Skeletal muscle satellite cell (primary cell): ENCODE data around the gene TPI1.
A peak's percentile ranks its signal among the peaks of the same experiment; 100 is the strongest.
"Not testable (repeated sequence)": the region's sequence is repeated elsewhere in the genome, so short reads cannot be mapped to it uniquely, and the experiment has no call there.

Source experiments
- H3K27me3 ChIP-seq: 2 replicates; pipeline ENCODE4 v1.7.0; 2013; ENCODE audit warnings: low read length; ENCODE audit not compliant: control insufficient read depth, insufficient read depth
- H3K36me3 ChIP-seq: 2 replicates; pipeline ENCODE4 v1.7.0; 2013; ENCODE audit warnings: mild to moderate bottlenecking, control low read depth, low read length; ENCODE audit not compliant: insufficient read depth
- H3K4me1 ChIP-seq: 2 replicates; pipeline ENCODE4 v1.7.0; 2013; ENCODE audit warnings: low read length; ENCODE audit not compliant: control insufficient read depth, insufficient read depth
- H3K4me2 ChIP-seq: 2 replicates; pipeline ENCODE4 v1.7.0; 2013; ENCODE audit warnings: mild to moderate bottlenecking, low read length
- H3K4me3 ChIP-seq: 2 replicates; pipeline ENCODE4 v1.7.0; 2013; ENCODE audit warnings: low read length
- H3K9ac ChIP-seq: 2 replicates; pipeline ENCODE4 v1.7.0; 2013; ENCODE audit warnings: mild to moderate bottlenecking, low read depth, low read length, moderate library complexity
- H3K9me3 ChIP-seq: replicated peaks from 2 replicates; pipeline ENCODE4 v1.7.0; 2013; ENCODE audit warnings: mild to moderate bottlenecking, control low read depth, low read length

The TPI1 gene

GRCh38 chr12:6891646-6892001 is 24.3 kb downstream of the TPI1 start:
- Histone ChIP-seq H3K27me3 (no peaks in the 10 kb centered on the region), H3K4me2 (peak overlapping the region; percentile 98), H3K36me3 (no peaks in the 10 kb centered on the region), H3K9ac (peak overlapping the region; percentile 95), H3K4me3 (peak overlapping the region; percentile 72), H3K9me3 (no peaks in the 10 kb centered on the region), H3K4me1 (peaks cover 13% of the 10 kb centered on the region)

GRCh38 chr12:6892683-6893082 is 25.4 kb downstream of the TPI1 start:
- not testable (repeated sequence) for H3K27me3 ChIP-seq, H3K9me3 ChIP-seq, H3K4me3 ChIP-seq, H3K36me3 ChIP-seq, H3K9ac ChIP-seq, H3K4me2 ChIP-seq
- H3K4me1 ChIP-seq = peaks cover 13% of the 10 kb centered on the region

- H3K9ac ChIP-seq = no peak overlapping the region
- no peak overlapping the region for H3K4me3 ChIP-seq
- H3K4me2 ChIP-seq = no peak overlapping the region
- no peaks in the 10 kb centered on the region for H3K27me3 ChIP-seq
- H3K9me3 ChIP-seq = no peaks in the 10 kb centered on the region
- H3K4me1 ChIP-seq = peaks cover 13% of the 10 kb centered on the region
- H3K36me3 ChIP-seq = no peaks in the 10 kb centered on the region
These were observed 27.0 kb downstream of the TPI1 start for GRCh38 chr12:6894321-6894720.

GRCh38 chr12:6896846-6897435 is 29.6 kb downstream of the TPI1 start:
- Histone ChIP-seq H3K9me3 (no peaks in the 10 kb centered on the region), H3K36me3 (no peaks in the 10 kb centered on the region), H3K27me3 (no peaks in the 10 kb centered on the region), H3K4me2 (no peak overlapping the region), H3K4me1 (no peaks in the 10 kb centered on the region), H3K4me3 (no peak overlapping the region), H3K9ac (no peak overlapping the region)

- Histone ChIP-seq H3K9ac (no peak overlapping the region), H3K4me3 (no peak overlapping the region), H3K9me3 (no peaks in the 10 kb centered on the region), H3K4me2 (no peak overlapping the region), H3K36me3 (no peaks in the 10 kb centered on the region), H3K4me1 (peaks cover 3% of the 10 kb centered on the region), H3K27me3 (no peaks in the 10 kb centered on the region)
These were observed 32.1 kb downstream of the TPI1 start for GRCh38 chr12:6899427-6899826.

- Histone ChIP-seq H3K4me3 (no peak overlapping the region), H3K9me3 (no peaks in the 10 kb centered on the region), H3K4me2 (no peak overlapping the region), H3K36me3 (no peaks in the 10 kb centered on the region), H3K9ac (no peak overlapping the region), H3K27me3 (no peaks in the 10 kb centered on the region), H3K4me1 (peaks cover 5% of the 10 kb centered on the region)
These were observed 32.6 kb downstream of the TPI1 start for GRCh38 chr12:6899837-6900519.

GRCh38 chr12:6902448-6902847 is 35.1 kb downstream of the TPI1 start:
- Histone ChIP-seq H3K4me2 (no peak overlapping the region), H3K4me1 (peaks cover 9% of the 10 kb centered on the region), H3K9ac (no peak overlapping the region), H3K36me3 (no peaks in the 10 kb centered on the region), H3K27me3 (no peaks in the 10 kb centered on the region), H3K9me3 (no peaks in the 10 kb centered on the region), H3K4me3 (no peak overlapping the region)

- peaks cover 9% of the 10 kb centered on the region for H3K4me1 ChIP-seq
- H3K27me3 ChIP-seq = no peaks in the 10 kb centered on the region
- no peak overlapping the region for H3K4me2 ChIP-seq
- no peak overlapping the region for H3K4me3 ChIP-seq
- H3K36me3 ChIP-seq = no peaks in the 10 kb centered on the region
- no peaks in the 10 kb centered on the region for H3K9me3 ChIP-seq
- no peak overlapping the region for H3K9ac ChIP-seq
These were observed 36.4 kb downstream of the TPI1 start for GRCh38 chr12:6903722-6904121.

- peak within 1 kb of the TSS; percentile 88 for H3K4me2 ChIP-seq
- peak within 1 kb of the TSS; percentile 80 for H3K4me3 ChIP-seq
- H3K27me3 ChIP-seq = no peaks in the 10 kb centered on the region
- no peaks in the 10 kb centered on the region for H3K9me3 ChIP-seq
- no peaks in the 10 kb centered on the region for H3K36me3 ChIP-seq
- H3K9ac ChIP-seq = peak within 1 kb of the TSS; percentile 84
- peaks cover 9% of the 10 kb centered on the region for H3K4me1 ChIP-seq
These were observed 37.2 kb downstream of the TPI1 start, which contains the start of gene LRRC23 for GRCh38 chr12:6904280-6905276. Gene LRRC23 (plus strand): TSS chr12:6904822. CDS start chr12:6905634, 812 bp downstream.

GRCh38 chr12:6905414-6906040 is 38.2 kb downstream of the TPI1 start:
- H3K36me3 ChIP-seq = no peaks in the 10 kb centered on the region
- peaks cover 9% of the 10 kb centered on the region for H3K4me1 ChIP-seq
- peak overlapping the region; percentile 88 for H3K4me2 ChIP-seq
- H3K4me3 ChIP-seq = peak overlapping the region; percentile 80
- H3K9me3 ChIP-seq = no peaks in the 10 kb centered on the region
- no peaks in the 10 kb centered on the region for H3K27me3 ChIP-seq
- peak overlapping the region; percentile 84 for H3K9ac ChIP-seq

GRCh38 chr12:6908141-6908540 is 40.8 kb downstream of the TPI1 start:
- not testable (repeated sequence) for H3K9ac ChIP-seq, H3K36me3 ChIP-seq, H3K4me3 ChIP-seq, H3K9me3 ChIP-seq, H3K4me1 ChIP-seq, H3K27me3 ChIP-seq, H3K4me2 ChIP-seq
